Epithelial cell of esophagus (primary cell): ENCODE measurements around the gene CCDC141.

Source experiments
- DNase-seq: peaks from one replicate; pipeline ENCODE4 v3.0.0; 2010; ENCODE audit warnings: low read depth
- H3K4me3 ChIP-seq: 2 replicates; pipeline ENCODE4 v1.5.1; 2011; ENCODE audit warnings: mild to moderate bottlenecking, low read length, control low read depth
- CTCF ChIP-seq: IDR thresholded peaks from 2 replicates; pipeline ENCODE4 v1.5.1; 2011; ENCODE audit warnings: low read depth, mild to moderate bottlenecking, low read length, control low read depth, inconsistent platforms; ENCODE audit not compliant: insufficient read depth; ENCODE audit errors: missing control alignments

The CCDC141 gene

GRCh38 chr2:178796079-178796677, 253.8 kb downstream of the CCDC141 start:
- no peak for TF ChIP-seq CTCF
- peak; percentile 63 for DNase-seq
- no peak overlapping the region for H3K4me3 ChIP-seq

- no peak for DNase-seq
- H3K4me3 ChIP-seq, result no peak overlapping the region
- no peak for TF ChIP-seq CTCF
Observed at GRCh38 chr2:178787934-178788333, 262.0 kb downstream of the CCDC141 start.

GRCh38 chr2:178787155-178787554, 262.8 kb downstream of the CCDC141 start:
- H3K4me3 ChIP-seq, result no peak overlapping the region
- TF ChIP-seq CTCF, result no peak
- no peak for DNase-seq

- DNase-seq, result no peak
- TF ChIP-seq CTCF, result no peak
- no peak overlapping the region for H3K4me3 ChIP-seq
Observed at GRCh38 chr2:178783889-178784288, 266.0 kb downstream of the CCDC141 start.

- no peak for TF ChIP-seq CTCF
- peak; percentile 31 for DNase-seq
- no peak overlapping the region for H3K4me3 ChIP-seq
Observed at GRCh38 chr2:178782236-178782635, 267.7 kb downstream of the CCDC141 start.
